SH-SY5Y (cell line): ENCODE measurements around the gene SCG5.

Source experiments
- GATA2 ChIP-seq: IDR thresholded peaks from 2 replicates; pipeline ENCODE4 v1.6.1; 2011; ENCODE audit warnings: mild to moderate bottlenecking, low read depth, low read length
- GATA3 ChIP-seq: IDR thresholded peaks from 2 replicates; pipeline ENCODE4 v1.6.1; 2011; ENCODE audit warnings: low read depth, mild to moderate bottlenecking, low read length, moderate library complexity

DNA sequence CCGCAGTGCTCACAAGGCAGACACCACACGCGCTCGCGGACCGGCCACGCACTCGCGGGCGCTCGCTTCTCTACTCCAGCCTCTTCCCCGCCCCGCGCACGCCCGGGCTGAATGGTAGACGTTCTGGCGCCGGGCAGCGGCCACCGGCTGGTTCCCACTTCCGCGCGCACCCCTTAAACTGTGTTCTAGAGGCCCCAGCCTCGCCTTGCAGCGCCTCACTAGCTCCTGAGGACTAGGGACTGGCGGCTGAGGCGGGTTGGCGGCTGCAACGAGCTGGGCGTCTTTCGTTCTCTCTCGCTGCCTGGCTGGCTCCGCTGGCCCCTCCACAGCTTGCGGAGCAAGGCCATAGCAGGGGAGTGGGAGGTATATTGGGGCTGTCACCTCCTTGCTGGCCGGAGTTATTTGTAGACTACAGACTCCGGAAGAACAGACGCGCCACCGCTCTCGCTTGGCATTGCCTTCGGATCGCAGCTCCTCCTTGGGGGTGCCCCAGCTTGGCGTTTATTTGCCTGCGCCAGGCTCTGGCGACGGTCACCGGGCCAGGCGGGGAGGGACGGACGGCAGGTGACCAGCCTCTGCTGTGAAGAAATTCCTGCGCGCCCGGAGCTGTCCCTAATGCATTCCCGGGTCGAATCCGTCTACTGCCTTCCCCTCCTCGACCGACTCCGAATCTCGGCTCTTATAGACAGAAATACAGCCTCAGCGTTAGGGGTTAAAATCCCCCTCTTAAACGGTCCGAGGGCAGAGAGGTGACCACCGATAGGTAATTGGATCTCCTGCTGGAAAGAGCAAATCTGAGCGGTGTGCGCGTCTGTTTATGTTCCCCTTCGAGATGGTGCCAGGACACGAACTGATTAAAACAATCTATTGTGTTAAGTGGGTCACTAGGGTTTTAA is 77.6 kb downstream of the SCG5 start:
- no peak for TF ChIP-seq GATA3
- no peak for TF ChIP-seq GATA2
